Left lung (tissue), 10 donors: Measurements from ENCODE around the gene KANTR. TPM values are rescaled to one million over a fixed set of nuclear protein-coding genes. Genes with fewer than 3 reads are reported as not detected.
A peak's percentile ranks its signal among the peaks of the same experiment; 100 is the strongest.
"Not testable (repeated sequence)": the region's sequence is repeated elsewhere in the genome, so short reads cannot be mapped to it uniquely, and the experiment has no call there.

Experiments
- ATAC-seq: fragments of 200-7000 bp; cut with Tn5 transposase; one replicate; pipeline ENCODE4 v1.9.1; 2020; ENCODE audit warnings: moderate library complexity
- DNase-seq, 4 donors: peaks; one replicate each; pipeline ENCODE4 v3.0.0-alpha.2; 2013 to 2020
- H3K27ac ChIP-seq, 2 donors: fragments of 200-600 bp; sonication (generic) in 1 of 2; one replicate each; pipeline versions ENCODE4 v1.5.0 to v1.8.0; 2020 to 2021
- H3K27me3 ChIP-seq, 2 donors: fragments of 200-600 bp; sonication (generic) in 1 of 2; one replicate each; pipeline versions ENCODE4 v1.5.0 to v1.8.0; 2020 to 2021
- H3K36me3 ChIP-seq, 2 donors: fragments of 200-600 bp; sonication (generic) in 1 of 2; one replicate each; pipeline versions ENCODE4 v1.5.0 to v1.8.0; 2020 to 2021
- H3K4me1 ChIP-seq, 2 donors: fragments of 200-600 bp; one replicate each; pipeline ENCODE4 v1.8.0; 2021
- H3K4me3 ChIP-seq, 2 donors: fragments of 200-600 bp; sonication (generic) in 1 of 2; one replicate each; pipeline versions ENCODE4 v1.5.0 to v1.8.0; 2020 to 2021; ENCODE audit warnings: mild to moderate bottlenecking in 1 of 2
- H3K9me3 ChIP-seq, 2 donors: fragments of 200-600 bp; sonication (generic) in 1 of 2; one replicate each; pipeline versions ENCODE4 v1.5.0 to v1.8.0; 2020 to 2021
- CTCF ChIP-seq, 2 donors: fragments of 200-600 bp; sonication (generic) in 1 of 2; IDR thresholded peaks; one replicate each; pipeline versions ENCODE4 v1.5.0 to v1.8.0; 2021; ENCODE audit warnings: antibody characterized with exemption in 2 of 2
- intact Hi-C, 2 donors: fragments of 100-400 bp; cut with DNase I; formaldehyde crosslinking; loops; one replicate each; pipeline versions ENCODE4 v1.11.2 to v1.14.2; 2022
- polyA plus RNA-seq, 6 donors: library from polyadenylated mRNA; unstranded; fragments of 120-200 nt; gene quantifications; one replicate each; pipeline ENCODE4 v1.2.1, GENCODE V29; 2013; ENCODE audit not compliant: insufficient read length in 6 of 6
- total RNA-seq, 2 donors: library from RNA; stranded (reverse); fragmentation: NEBNext Ultra II Directional; extraction: Animal tissue kit (Norgen Biotek cat#: 25700); gene quantifications; one replicate each; pipeline ENCODE4 v1.2.1, GENCODE V29; 2021
- donor health status: DM: no; HTN: yes; CAD: no.
- donor health status: DM: no; HTN: no; CAD: no.

Gene KANTR
- total and polyA plus RNA-seq, 8 donors: 7.8 to 41.3 (median 21.0) TPM

- Histone ChIP-seq H3K4me3 (no peak overlapping the region), H3K9me3 (no peaks in the 10 kb centered on the region), H3K27ac (no peak overlapping the region), H3K4me1 (no peaks in the 10 kb centered on the region), H3K36me3 (no peaks in the 10 kb centered on the region), H3K27me3 (no peaks in the 10 kb centered on the region)
- peak; percentile 33 for ATAC-seq
- DNase-seq: no peak
- intact Hi-C loops: no loop called here
- no peak for TF ChIP-seq CTCF (IDR thresholded peaks at IDR 0.05)
These were observed 66.5 kb downstream of the KANTR start for GRCh38 chrX:53160297-53160983.

- no peaks in the 10 kb centered on the region for H3K4me1 ChIP-seq
- intact Hi-C loops: no loop called here
- no peak overlapping the region for H3K27ac ChIP-seq
- H3K9me3 ChIP-seq: no peaks in the 10 kb centered on the region
- DNase-seq (no peak), ATAC-seq (no peak)
- no peak overlapping the region for H3K4me3 ChIP-seq
- TF ChIP-seq CTCF (IDR thresholded peaks at IDR 0.05): no peak
- H3K27me3 ChIP-seq: no peaks in the 10 kb centered on the region
- no peaks in the 10 kb centered on the region for H3K36me3 ChIP-seq
These were observed 69.5 kb downstream of the KANTR start for GRCh38 chrX:53163436-53163835.

- H3K27ac ChIP-seq, H3K4me3 ChIP-seq, H3K4me1 ChIP-seq, H3K36me3 ChIP-seq, DNase-seq, H3K9me3 ChIP-seq, H3K27me3 ChIP-seq, ATAC-seq, intact Hi-C loops: not testable (repeated sequence)
These were observed 70.6 kb downstream of the KANTR start for GRCh38 chrX:53164566-53164965.

- Histone ChIP-seq H3K36me3 (no peaks in the 10 kb centered on the region), H3K9me3 (no peaks in the 10 kb centered on the region), H3K4me1 (no peaks in the 10 kb centered on the region), H3K27ac (no peak overlapping the region), H3K4me3 (no peak overlapping the region), H3K27me3 (no peaks in the 10 kb centered on the region)
- intact Hi-C loops: no loop called here
- TF ChIP-seq CTCF (IDR thresholded peaks at IDR 0.05): no peak
- ATAC-seq (no peak), DNase-seq (no peak)
These were observed 72.2 kb downstream of the KANTR start for GRCh38 chrX:53166103-53166502.

GRCh38 chrX:53171356-53171755 is 77.4 kb downstream of the KANTR start:
- Histone ChIP-seq H3K9me3 (peaks cover 0 to 2% of the 10 kb centered on the region in 2 donors), H3K36me3 (no peaks in the 10 kb centered on the region), H3K4me3 (no peak overlapping the region), H3K27me3 (no peaks in the 10 kb centered on the region), H3K27ac (no peak overlapping the region), H3K4me1 (no peaks in the 10 kb centered on the region)
- TF ChIP-seq CTCF (IDR thresholded peaks at IDR 0.05): no peak
- DNase-seq (no peak), ATAC-seq (no peak)
- intact Hi-C loops: no loop called here

Other genes with a start within 250 kb of the KANTR start
- gene XAGE3, start 226.1 kb upstream of the KANTR start, total RNA-seq: not detected
- not detected for gene XAGE3, start 226.1 kb upstream of the KANTR start, polyA plus RNA-seq
- gene FAM156B, start 196.8 kb upstream of the KANTR start, total RNA-seq: 10 to 100 TPM; 11.2 to 11.4 TPM
- 10 to 100 TPM; 22.5 to 31.7 (median 24.2) TPM for gene FAM156B, start 196.8 kb upstream of the KANTR start, polyA plus RNA-seq
- 10 to 100 TPM; 17.3 to 18.9 TPM for gene FAM156A, start 135.6 kb upstream of the KANTR start, total RNA-seq
- 10 to 100 TPM; 33.0 to 50.2 (median 43.0) TPM for gene FAM156A, start 135.6 kb upstream of the KANTR start, polyA plus RNA-seq
- gene GPR173, start 45.4 kb upstream of the KANTR start, total RNA-seq: 1 to 10 TPM; 2.0 to 3.6 TPM
- gene GPR173, start 45.4 kb upstream of the KANTR start, polyA plus RNA-seq: 10 to 100 TPM; 13.8 to 19.8 (median 15.4) TPM
- gene TSPYL2, start 11.8 kb upstream of the KANTR start, total RNA-seq: 10 to 100 TPM; 16.6 to 21.9 TPM
- gene TSPYL2, start 11.8 kb upstream of the KANTR start, polyA plus RNA-seq: 10 to 100 TPM; 49.6 to 73.6 (median 61.0) TPM
- 100 to 1,000 TPM in 1 of 2 donors, 10 to 100 TPM in 1; 75.0 to 106 TPM for gene KDM5C, start 131.1 kb downstream of the KANTR start, total RNA-seq
- 100 to 1,000 TPM in 1 of 6 donors, 10 to 100 TPM in 5; 64.3 to 102 (median 80.7) TPM for gene KDM5C, start 131.1 kb downstream of the KANTR start, polyA plus RNA-seq
- 10 to 100 TPM; 15.6 to 17.3 TPM for gene IQSEC2, start 187.4 kb downstream of the KANTR start, total RNA-seq
- 10 to 100 TPM; 13.6 to 16.8 (median 14.3) TPM for gene IQSEC2, start 187.4 kb downstream of the KANTR start, polyA plus RNA-seq